CD14-positive monocyte (primary cell): ENCODE measurements around the gene MMP15. TPM values are rescaled to one million over a fixed set of nuclear protein-coding genes. Genes with fewer than 3 reads are reported as not detected.
A peak's percentile ranks its signal among the peaks of the same experiment; 100 is the strongest.

Experiments
- DNase-seq, 3 donors: peaks; one replicate each; pipeline ENCODE4 v3.0.0-alpha.2; 2011 to 2022
- H2AFZ ChIP-seq: 2 replicates; pipeline ENCODE4 v1.6.0; 2012; ENCODE audit warnings: mild to moderate bottlenecking, low read depth, low read length, inconsistent platforms; ENCODE audit not compliant: insufficient read depth, poor library complexity, severe bottlenecking
- H3K27ac ChIP-seq, 2 donors: 1 replicate in 1 of 2; 2 replicates in 1 of 2; pipeline ENCODE4 v1.5.1; 2012 to 2013; ENCODE audit warnings: low read length in 2 of 2, control low read depth in 1 of 2, inconsistent platforms in 1 of 2, low read depth in 1 of 2, mild to moderate bottlenecking in 1 of 2
- H3K27me3 ChIP-seq, 2 donors: one replicate each; pipeline versions ENCODE4 v1.6.0 to v1.6.1; 2011 to 2013; ENCODE audit warnings: low read length in 2 of 2; ENCODE audit not compliant: control insufficient read depth in 2 of 2, insufficient read depth in 2 of 2
- H3K36me3 ChIP-seq, 2 donors: replicated peaks in 1 of 2; 1 replicate in 1 of 2; 2 replicates in 1 of 2; pipeline versions ENCODE4 v1.5.1 to v1.6.1; 2012 to 2013; ENCODE audit warnings: low read length in 2 of 2, control low read depth in 1 of 2, inconsistent platforms in 1 of 2, mild to moderate bottlenecking in 1 of 2; ENCODE audit not compliant: insufficient read depth in 2 of 2, control insufficient read depth in 1 of 2
- H3K4me1 ChIP-seq, 2 donors: 1 replicate in 1 of 2; 2 replicates in 1 of 2; pipeline versions ENCODE4 v1.5.1 to v1.6.1; 2012 to 2013; ENCODE audit warnings: low read length in 2 of 2, control low read depth in 1 of 2, inconsistent platforms in 1 of 2, mild to moderate bottlenecking in 1 of 2, moderate library complexity in 1 of 2; ENCODE audit not compliant: insufficient read depth in 2 of 2, control insufficient read depth in 1 of 2
- H3K4me2 ChIP-seq: replicated peaks from 2 replicates; pipeline ENCODE3; 2012; ENCODE audit warnings: low read length, moderate library complexity, mild to moderate bottlenecking; ENCODE audit not compliant: poor library complexity, severe bottlenecking; ENCODE audit errors: extremely low read depth
- H3K4me3 ChIP-seq, 3 experiments: fragments of 200-600 bp in 1 of 3; sonication (generic) in 1 of 3; replicated peaks in 1 of 3; 1 replicate in 2 of 3; 2 replicates in 1 of 3; pipeline ENCODE4 v1.5.1; 2011 to 2013; ENCODE audit warnings: low read length in 3 of 3, mild to moderate bottlenecking in 3 of 3, control low read depth in 2 of 3, low read depth in 2 of 3, inconsistent platforms in 1 of 3, moderate library complexity in 1 of 3
- H3K79me2 ChIP-seq: 2 replicates; pipeline ENCODE4 v1.6.0; 2012; ENCODE audit warnings: mild to moderate bottlenecking, control low read depth, inconsistent platforms, low read length, moderate library complexity; ENCODE audit not compliant: insufficient read depth
- H3K9ac ChIP-seq: 2 replicates; pipeline ENCODE4 v1.6.0; 2017; ENCODE audit warnings: low read length, mild to moderate bottlenecking; ENCODE audit not compliant: insufficient read depth, poor library complexity, severe bottlenecking
- H3K9me3 ChIP-seq, 2 donors: replicated peaks in 1 of 2; 1 replicate in 1 of 2; 2 replicates in 1 of 2; pipeline versions ENCODE4 v1.5.1 to v1.6.1; 2012 to 2013; ENCODE audit warnings: low read length in 2 of 2, control low read depth in 1 of 2; ENCODE audit not compliant: control insufficient read depth in 1 of 2, insufficient read depth in 1 of 2
- H4K20me1 ChIP-seq: 2 replicates; pipeline ENCODE4 v1.6.0; 2012; ENCODE audit warnings: mild to moderate bottlenecking, low read length, control low read depth, moderate library complexity; ENCODE audit not compliant: insufficient read depth
- H3K27ac Mint-ChIP-seq, 7 donors: one replicate each; pipeline ENCODE4 v1.8.0; 2020; ENCODE audit warnings: mild to moderate bottlenecking in 7 of 7, mixed read lengths in 7 of 7, moderate library complexity in 6 of 7, inconsistent platforms in 2 of 7
- H3K27me3 Mint-ChIP-seq, 3 donors: one replicate each; pipeline ENCODE4 v1.8.0; 2021 to 2022; ENCODE audit warnings: low read depth in 3 of 3, mild to moderate bottlenecking in 3 of 3, mixed read lengths in 3 of 3, moderate library complexity in 3 of 3, inconsistent platforms in 1 of 3
- H3K36me3 Mint-ChIP-seq, 2 donors: one replicate each; pipeline ENCODE4 v1.8.0; 2020; ENCODE audit warnings: mixed read lengths in 2 of 2, inconsistent platforms in 1 of 2, mild to moderate bottlenecking in 1 of 2
- H3K4me1 Mint-ChIP-seq: one replicate; pipeline ENCODE4 v1.8.0; 2020; ENCODE audit warnings: mild to moderate bottlenecking, mixed read lengths
- H3K4me3 Mint-ChIP-seq, 2 donors: one replicate each; pipeline ENCODE4 v1.8.0; 2020; ENCODE audit warnings: mild to moderate bottlenecking in 2 of 2, mixed read lengths in 2 of 2, moderate library complexity in 1 of 2
- H3K9me3 Mint-ChIP-seq, 7 donors: one replicate each; pipeline ENCODE4 v1.8.0; 2020 to 2022; ENCODE audit warnings: mixed read lengths in 7 of 7, mild to moderate bottlenecking in 6 of 7, moderate library complexity in 6 of 7, inconsistent platforms in 2 of 7
- CTCF ChIP-seq: fragments of 200-600 bp; IDR thresholded peaks from one replicate; pipeline ENCODE4 v1.8.0; 2022; ENCODE audit warnings: antibody characterized with exemption, mild to moderate bottlenecking
- WGBS: methylation state at CpG from one replicate; pipeline ENCODE4 v1.1.5; 2013; ENCODE audit warnings: missing lambda C conversion rate; ENCODE audit not compliant: insufficient coverage; 5-methylcytosine and 5-hydroxymethylcytosine counted together
- intact Hi-C, 2 donors: fragments of 100-400 bp; cut with micrococcal nuclease; formaldehyde crosslinking; loops; one replicate each; pipeline versions ENCODE4 v1.15.0 to v1.15.1; 2023
- polyA plus RNA-seq, 3 donors: library from polyadenylated mRNA; depleted of rRNA in 1 of 3; unstranded in 2 of 3; stranded (reverse) in 1 of 3; fragments of 300-500 nt in 2 of 3; fragments of >200 nt in 1 of 3; fragmentation: Illumina TruSeq in 2 of 3; gene quantifications; 1 replicate in 2 of 3; 2 replicates in 1 of 3; pipeline ENCODE4 v1.2.3, GENCODE V29; 2012 to 2021

The MMP15 gene
- polyA plus RNA-seq, 3 donors: not detected

DNA sequence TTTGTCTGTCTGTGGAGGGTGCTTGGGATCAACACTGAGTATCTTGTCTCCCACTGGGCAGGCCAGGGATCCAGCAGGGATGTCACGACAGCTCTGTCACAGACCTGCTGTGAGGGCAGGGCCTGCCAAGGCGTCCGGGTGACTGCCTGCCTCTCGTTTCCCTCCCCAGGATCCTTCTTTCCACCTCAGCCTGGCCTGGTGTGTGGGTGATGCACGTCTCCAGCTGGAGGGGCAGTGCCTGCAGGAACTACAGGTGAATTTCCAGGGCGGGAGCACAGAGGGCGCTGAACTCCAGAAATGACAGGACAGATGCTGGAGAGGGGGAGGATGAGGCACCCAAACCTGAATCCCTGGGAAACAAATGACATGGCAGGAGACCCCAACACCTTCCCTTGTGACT, 6.8 kb upstream of the MMP15 start:
- Histone ChIP-seq H3K4me2 (no peak overlapping the region), H3K27me3 (peaks cover 0 to 13% of the 10 kb centered on the region in 2 donors), H4K20me1 (peaks cover 8% of the 10 kb centered on the region), H3K36me3 (peaks cover 44 to 81% of the 10 kb centered on the region in 2 donors), H2AFZ (no peak overlapping the region), H3K4me3 (no peak overlapping the region), H3K4me1 (no peaks in the 10 kb centered on the region), H3K9me3 (no peaks in the 10 kb centered on the region), H3K27ac (no peak overlapping the region), H3K9ac (no peak overlapping the region), H3K79me2 (no peaks in the 10 kb centered on the region)
- no peak for TF ChIP-seq CTCF
- intact Hi-C loops: loop anchor here (10.0 kb wide), 1 partner anchor 106 kb away; the partner anchor contains the start of gene CFAP20 (in 2 of the 2)
- no peak for DNase-seq
- Mint-ChIP-seq H3K4me1 (peaks cover 9% of the 10 kb centered on the region), H3K27me3 (peaks cover 10 to 16% (median 14%) of the 10 kb centered on the region in 3 donors), H3K27ac (peak overlapping the region in 1 of 7 donors; percentile 17), H3K4me3 (no peak overlapping the region), H3K9me3 (no peaks in the 10 kb centered on the region), H3K36me3 (peaks cover 22 to 26% of the 10 kb centered on the region in 2 donors)
- 78% methylated on average over 3 of the region's 7 CpGs for WGBS

DNA sequence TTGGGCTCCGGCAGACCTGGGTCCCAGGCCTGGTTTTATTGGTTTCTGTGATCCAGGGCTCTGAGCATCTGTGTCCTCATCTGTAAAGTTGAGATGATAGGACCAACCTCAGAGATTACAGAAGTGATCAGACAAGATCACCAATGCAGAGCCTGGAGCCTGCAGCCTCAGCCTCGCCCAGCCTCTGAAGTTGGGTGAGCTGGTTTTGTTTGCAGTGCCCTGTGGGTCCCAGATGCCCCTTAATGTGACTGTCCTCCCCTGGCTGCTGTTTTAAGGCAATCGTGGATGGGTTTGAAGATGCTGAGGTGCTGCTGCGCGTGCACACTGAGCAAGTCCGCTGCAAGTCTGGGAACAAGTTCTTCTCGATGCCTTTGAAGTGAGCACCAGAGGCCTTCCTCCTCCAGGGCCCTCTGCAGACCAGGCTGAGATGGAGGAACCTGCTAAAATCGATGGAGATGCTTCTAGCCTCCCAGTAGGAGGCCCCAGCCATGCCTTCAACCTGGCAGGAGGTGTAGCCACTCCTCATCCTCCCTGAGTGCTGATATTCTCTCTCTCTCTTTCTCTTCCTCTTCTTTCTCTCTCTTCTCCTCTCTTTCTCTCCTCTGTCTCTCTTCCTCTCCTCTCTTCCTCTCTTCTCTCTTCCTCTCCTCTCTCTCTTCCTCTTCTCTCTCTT, 5.6 kb upstream of the MMP15 start:
- Histone ChIP-seq H3K9ac (no peak overlapping the region), H3K4me1 (peaks cover 4 to 6% of the 10 kb centered on the region in 2 donors), H3K4me3 (no peak overlapping the region), H4K20me1 (peaks cover 8% of the 10 kb centered on the region), H3K4me2 (no peak overlapping the region), H3K79me2 (no peaks in the 10 kb centered on the region), H3K27ac (no peak overlapping the region), H2AFZ (no peak overlapping the region), H3K36me3 (peaks cover 41 to 71% of the 10 kb centered on the region in 2 donors), H3K9me3 (no peaks in the 10 kb centered on the region), H3K27me3 (peaks cover 6 to 25% of the 10 kb centered on the region in 2 donors)
- intact Hi-C loops: loop anchor here (10.0 kb wide), 1 partner anchor 105 kb away; the partner anchor contains the start of gene CFAP20 (in 2 of the 2)
- H3K4me3 Mint-ChIP-seq: no peak overlapping the region
- peak overlapping the region in 1 of 7 donors; percentile 17 for H3K27ac Mint-ChIP-seq
- peaks cover 0 to 7% (median 3%) of the 10 kb centered on the region in 7 donors for H3K9me3 Mint-ChIP-seq
- no peak for TF ChIP-seq CTCF
- 71% methylated on average over 4 of the region's 8 CpGs for WGBS
- H3K27me3 Mint-ChIP-seq: peaks cover 21 to 28% (median 26%) of the 10 kb centered on the region in 3 donors
- DNase-seq: no peak
- peaks cover 15% of the 10 kb centered on the region for H3K4me1 Mint-ChIP-seq
- peaks cover 16 to 19% of the 10 kb centered on the region in 2 donors for H3K36me3 Mint-ChIP-seq
